HepG2 (cell line): ENCODE measurements around the gene HSF4. TPM values are rescaled to one million over a fixed set of nuclear protein-coding genes. Genes with fewer than 3 reads are reported as not detected.

ENCODE experiments used
- NBN ChIP-seq: fragments of 450-650 bp; conservative IDR thresholded peaks from 2 replicates; pipeline ENCODE4 v1.6.1; 2017
- SRSF9 ChIP-seq: fragments of 200-400 bp; formaldehyde crosslinking; IDR thresholded peaks from 2 replicates; pipeline ENCODE4 v1.6.1; 2018; ENCODE audit warnings: borderline replicate concordance, mild to moderate bottlenecking, low read depth, low read length; ENCODE audit not compliant: insufficient read depth, poor library complexity, severe bottlenecking
- ZBED4 ChIP-seq: sonication (generic); formaldehyde crosslinking; IDR thresholded peaks from 2 replicates; pipeline ENCODE4 v1.4.0; 2020; ENCODE audit warnings: missing genetic modification reagents, borderline replicate concordance
- ZBTB21 ChIP-seq: sonication (generic); formaldehyde crosslinking; IDR thresholded peaks from 2 replicates; pipeline ENCODE4 v1.4.0; 2020; ENCODE audit warnings: missing genetic modification reagents
- ZNF430 ChIP-seq: sonication (generic); formaldehyde crosslinking; IDR thresholded peaks from 2 replicates; pipeline ENCODE4 v1.9.0; 2021; ENCODE audit warnings: mild to moderate bottlenecking, missing genetic modification reagents
- polyA plus RNA-seq, 8 experiments: library from polyadenylated mRNA; depleted of rRNA in 3 of 8; stranded (reverse) in 7 of 8; unstranded in 1 of 8; fragments of >200 nt; fragmentation: Illumina TruSeq in 4 of 8; extraction: Trizol in 4 of 8; gene quantifications; 2 replicates each; pipeline versions ENCODE4 v1.2.1 to v1.2.3, GENCODE V29; 2011 to 2016; ENCODE audit warnings: low read depth in 4 of 8, missing spikeins in 1 of 8, mixed read lengths in 1 of 8; ENCODE audit not compliant: insufficient read depth in 1 of 8
- total RNA-seq, 5 experiments: library from RNA; depleted of rRNA; stranded (reverse); fragments of >200 nt; fragmentation: Illumina TruSeq; extraction: Trizol; gene quantifications; 2 replicates each; pipeline ENCODE4 v1.2.3, GENCODE V29; 2016; ENCODE audit warnings: low read depth in 1 of 5
- TF ChIP-seq, protein P1 (sequence below): sonication (generic); formaldehyde crosslinking; IDR thresholded peaks from 2 replicates; pipeline ENCODE4 v1.4.0; 2020; ENCODE audit warnings: missing genetic modification reagents, low read depth, mild to moderate bottlenecking, borderline replicate concordance
- TF ChIP-seq, protein P2 (sequence below): sonication (generic); formaldehyde crosslinking; IDR thresholded peaks from 2 replicates; pipeline ENCODE4 v1.5.0; 2020; ENCODE audit warnings: mild to moderate bottlenecking, missing genetic modification reagents, borderline replicate concordance
- TF ChIP-seq, protein P3 (sequence below): sonication (generic); formaldehyde crosslinking; IDR thresholded peaks from 2 replicates; pipeline ENCODE4 v1.5.1; 2020; ENCODE audit warnings: mild to moderate bottlenecking, moderate library complexity, missing genetic modification reagents

HSF4 gene
- total and polyA plus RNA-seq, 2 of the 13 experiments (the other 11 are each of a cell fraction or from before 2014, with no cell fraction given), result 3.5 to 16.9 TPM

GRCh38 chr16:67210069-67210937 lies 45.8 kb downstream of the HSF4 start (continued):
- TF ChIP-seq ZBTB21 (CRISPR knock-in tag), result no peak
- no peak for TF ChIP-seq ZBED4
- TF ChIP-seq SRSF9, result no peak
- TF ChIP-seq, protein P1, sequence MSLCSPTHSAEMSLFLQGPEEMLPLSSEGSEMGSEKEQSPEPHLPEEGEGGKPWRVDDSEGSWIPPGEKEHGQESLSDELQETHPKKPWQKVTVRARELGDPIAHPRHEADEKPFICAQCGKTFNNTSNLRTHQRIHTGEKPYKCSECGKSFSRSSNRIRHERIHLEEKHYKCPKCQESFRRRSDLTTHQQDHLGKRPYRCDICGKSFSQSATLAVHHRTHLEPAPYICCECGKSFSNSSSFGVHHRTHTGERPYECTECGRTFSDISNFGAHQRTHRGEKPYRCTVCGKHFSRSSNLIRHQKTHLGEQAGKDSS (CRISPR knock-in tag), result no peak
- TF ChIP-seq, protein P2, sequence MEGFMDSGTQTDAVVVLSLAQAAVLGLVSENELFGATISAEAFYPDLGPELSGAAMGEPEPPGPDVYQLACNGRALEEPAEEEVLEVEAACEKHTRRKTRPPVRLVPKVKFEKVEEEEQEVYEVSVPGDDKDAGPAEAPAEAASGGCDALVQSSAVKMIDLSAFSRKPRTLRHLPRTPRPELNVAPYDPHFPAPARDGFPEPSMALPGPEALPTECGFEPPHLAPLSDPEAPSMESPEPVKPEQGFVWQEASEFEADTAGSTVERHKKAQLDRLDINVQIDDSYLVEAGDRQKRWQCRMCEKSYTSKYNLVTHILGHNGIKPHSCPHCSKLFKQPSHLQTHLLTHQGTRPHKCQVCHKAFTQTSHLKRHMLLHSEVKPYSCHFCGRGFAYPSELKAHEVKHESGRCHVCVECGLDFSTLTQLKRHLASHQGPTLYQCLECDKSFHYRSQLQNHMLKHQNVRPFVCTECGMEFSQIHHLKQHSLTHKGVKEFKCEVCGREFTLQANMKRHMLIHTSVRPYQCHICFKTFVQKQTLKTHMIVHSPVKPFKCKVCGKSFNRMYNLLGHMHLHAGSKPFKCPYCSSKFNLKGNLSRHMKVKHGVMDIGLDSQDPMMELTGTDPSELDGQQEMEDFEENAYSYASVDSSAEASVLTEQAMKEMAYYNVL (CRISPR knock-in tag), result no peak
- no peak for TF ChIP-seq NBN
- TF ChIP-seq, protein P3, sequence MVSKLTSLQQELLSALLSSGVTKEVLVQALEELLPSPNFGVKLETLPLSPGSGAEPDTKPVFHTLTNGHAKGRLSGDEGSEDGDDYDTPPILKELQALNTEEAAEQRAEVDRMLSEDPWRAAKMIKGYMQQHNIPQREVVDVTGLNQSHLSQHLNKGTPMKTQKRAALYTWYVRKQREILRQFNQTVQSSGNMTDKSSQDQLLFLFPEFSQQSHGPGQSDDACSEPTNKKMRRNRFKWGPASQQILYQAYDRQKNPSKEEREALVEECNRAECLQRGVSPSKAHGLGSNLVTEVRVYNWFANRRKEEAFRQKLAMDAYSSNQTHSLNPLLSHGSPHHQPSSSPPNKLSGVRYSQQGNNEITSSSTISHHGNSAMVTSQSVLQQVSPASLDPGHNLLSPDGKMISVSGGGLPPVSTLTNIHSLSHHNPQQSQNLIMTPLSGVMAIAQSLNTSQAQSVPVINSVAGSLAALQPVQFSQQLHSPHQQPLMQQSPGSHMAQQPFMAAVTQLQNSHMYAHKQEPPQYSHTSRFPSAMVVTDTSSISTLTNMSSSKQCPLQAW (CRISPR knock-in tag), result no peak
- peak; percentile 31; the same call in 1 of the 2 replicates for TF ChIP-seq ZNF430
